ENCODE measurements around the gene HSD11B1.

DNA sequence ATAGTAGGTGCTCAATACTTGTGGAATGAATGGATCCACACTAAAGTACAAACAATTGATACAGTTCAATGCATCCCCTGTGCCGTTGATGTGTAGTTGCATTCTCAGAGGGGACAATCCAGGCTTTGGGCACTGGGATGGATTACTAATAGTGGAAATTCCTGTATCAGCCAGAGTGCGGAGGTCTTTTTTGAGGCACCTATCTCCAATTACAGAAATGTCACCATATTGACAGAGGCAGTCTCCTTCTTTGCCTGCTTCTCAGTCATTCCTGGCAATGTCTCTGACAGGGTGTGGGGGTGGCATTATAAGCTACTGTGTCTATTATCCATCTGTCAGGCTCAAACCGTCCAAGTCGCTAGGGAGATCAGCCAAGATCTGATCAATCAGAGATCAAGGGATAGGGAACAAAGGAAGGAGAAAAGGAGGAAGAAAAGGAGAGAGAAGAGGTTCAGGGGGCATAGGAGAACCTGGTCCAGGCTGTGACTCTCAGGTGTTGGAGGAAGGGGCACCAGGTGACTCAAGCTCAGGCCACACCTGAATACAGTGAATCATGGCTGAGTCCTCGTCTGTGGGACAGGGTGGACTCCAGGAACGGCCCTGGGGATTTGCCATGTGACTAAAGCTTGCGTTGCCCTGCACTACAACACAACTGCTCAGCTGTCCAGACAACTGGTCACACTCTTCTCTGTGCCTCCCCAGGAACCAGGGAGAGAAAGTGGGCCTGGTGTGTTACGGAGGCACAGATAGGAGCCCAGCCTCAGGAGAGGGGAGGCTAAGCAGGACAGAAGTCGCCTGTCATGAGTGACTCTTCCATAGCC is 49.0 kb upstream of the HSD11B1 start:
- TF ChIP-seq TAF1 (IDR thresholded peaks at IDR 0.05; ENCODE audit: borderline replicate concordance, insufficient read depth, low read length) (no peak), POLR2AphosphoS5 (IDR thresholded peaks at IDR 0.05; ENCODE audit: low read depth, low read length) (no peak), SIN3A (IDR thresholded peaks at IDR 0.05; ENCODE audit: borderline replicate concordance, insufficient read depth, low read length) (no peak)
